H1 (cell line): ENCODE measurements around the gene SYMPK. TPM values are rescaled to one million over a fixed set of nuclear protein-coding genes. Genes with fewer than 3 reads are reported as not detected.

ENCODE experiments used
- CTCF ChIA-PET: fragments of 300-600 bp; sonication (Branson Sonifier 250); formaldehyde crosslinking; loops from one replicate; lab custom pipeline; 2021; ENCODE audit not compliant: partially characterized antibody; lab: Charles Lee
- POLR2A ChIA-PET: fragments of 300-600 bp; sonication (Branson Sonifier 250); formaldehyde crosslinking; loops from one replicate; lab custom pipeline; 2021; ENCODE audit warnings: inconsistent platforms; ENCODE audit not compliant: partially characterized antibody; lab: Charles Lee
- DNase-seq, 2 experiments: peaks; one replicate each; pipeline versions ENCODE4 v3.0.0 to v3.0.0-alpha.2; 2010 to 2022; ENCODE audit warnings: low spot score in 2 of 2, low read depth in 1 of 2, mixed read lengths in 1 of 2
- FAIRE-seq: peaks from 2 replicates; lab custom pipeline; 2011; peaks lifted over from hg19 to GRCh38; lab: Jason Lieb, UNC
- H2AFZ ChIP-seq: 2 replicates; pipeline ENCODE4 v1.8.1; 2012; ENCODE audit warnings: low read length, inconsistent platforms
- H2AK5ac ChIP-seq: 2 replicates; pipeline ENCODE4 v1.6.1; 2013; ENCODE audit warnings: low read depth, low read length
- H2BK120ac ChIP-seq: replicated peaks from 2 replicates; pipeline ENCODE3; 2013; ENCODE audit warnings: low read depth, low read length, inconsistent platforms
- H2BK12ac ChIP-seq: 2 replicates; pipeline ENCODE4 v1.6.1; 2013; ENCODE audit warnings: low read depth, low read length
- H2BK15ac ChIP-seq: 2 replicates; pipeline ENCODE4 v1.6.1; 2013; ENCODE audit warnings: low read length
- H2BK20ac ChIP-seq: 2 replicates; pipeline ENCODE4 v1.6.1; 2013; ENCODE audit warnings: low read length
- H2BK5ac ChIP-seq: 2 replicates; pipeline ENCODE4 v1.6.1; 2013; ENCODE audit warnings: low read depth, low read length
- H3K14ac ChIP-seq: 2 replicates; pipeline ENCODE4 v1.6.1; 2013; ENCODE audit warnings: inconsistent platforms; ENCODE audit not compliant: insufficient read length
- H3K18ac ChIP-seq: 2 replicates; pipeline ENCODE4 v1.6.1; 2013; ENCODE audit warnings: low read length; ENCODE audit errors: extremely low read depth
- H3K23ac ChIP-seq: 2 replicates; pipeline ENCODE4 v1.6.1; 2013; ENCODE audit warnings: inconsistent platforms; ENCODE audit not compliant: insufficient read length
- H3K23me2 ChIP-seq: 2 replicates; pipeline ENCODE4 v1.6.1; 2013; ENCODE audit warnings: low read depth, low read length
- H3K27ac ChIP-seq: 2 replicates; pipeline ENCODE4 v1.6.1; 2011; ENCODE audit warnings: low read depth, low read length, inconsistent platforms
- H3K27me3 ChIP-seq, 4 experiments: replicated peaks in 1 of 4; 1 replicate in 1 of 4; 2 replicates in 3 of 4; pipeline versions ENCODE4 v1.6.1 to v1.8.1; 2011 to 2013; ENCODE audit warnings: low read length in 3 of 4, mild to moderate bottlenecking in 3 of 4, inconsistent platforms in 2 of 4, mixed read lengths in 2 of 4, moderate library complexity in 1 of 4; ENCODE audit not compliant: control insufficient read depth in 3 of 4, insufficient read depth in 3 of 4; ENCODE audit errors: extremely low read depth in 1 of 4
- H3K36me3 ChIP-seq, 4 experiments: 2 replicates each; pipeline versions ENCODE4 v1.6.1 to v1.8.1; 2011 to 2013; ENCODE audit warnings: mild to moderate bottlenecking in 4 of 4, low read length in 3 of 4, moderate library complexity in 2 of 4, control low read depth in 1 of 4, inconsistent platforms in 1 of 4; ENCODE audit not compliant: insufficient read depth in 4 of 4, control insufficient read depth in 2 of 4
- H3K4ac ChIP-seq: replicated peaks from 2 replicates; pipeline ENCODE3; 2013; ENCODE audit warnings: low read length, low read depth, mixed read lengths, inconsistent platforms; ENCODE audit not compliant: insufficient read length
- H3K4me1 ChIP-seq, 4 experiments: replicated peaks in 1 of 4; 1 replicate in 1 of 4; 2 replicates in 3 of 4; pipeline versions ENCODE4 v1.6.1 to v1.8.1; 2011 to 2013; ENCODE audit warnings: low read length in 3 of 4, inconsistent platforms in 2 of 4, mixed read lengths in 1 of 4; ENCODE audit not compliant: insufficient read depth in 4 of 4, control insufficient read depth in 3 of 4
- H3K4me2 ChIP-seq, 2 experiments: 2 replicates each; pipeline versions ENCODE4 v1.6.1 to v1.8.1; 2011 to 2013; ENCODE audit warnings: low read depth in 2 of 2, low read length in 2 of 2, control low read depth in 1 of 2, inconsistent platforms in 1 of 2, mild to moderate bottlenecking in 1 of 2; ENCODE audit not compliant: insufficient read depth in 1 of 2
- H3K4me3 ChIP-seq, 4 experiments: fragments of 200-600, 300-600 bp in 1 of 4; sonication (generic), shearing (Covaris generic), sonication (Bioruptor Twin) in 1 of 4; 2 replicates each; pipeline versions ENCODE4 v1.5.1 to v1.8.1; 2011 to 2016; ENCODE audit warnings: low read length in 4 of 4, low read depth in 3 of 4, control low read depth in 2 of 4, inconsistent platforms in 2 of 4, mild to moderate bottlenecking in 2 of 4, mixed read lengths in 1 of 4, moderate library complexity in 1 of 4; ENCODE audit not compliant: insufficient read depth in 2 of 4; ENCODE audit errors: extremely low read depth in 1 of 4
- H3K56ac ChIP-seq: replicated peaks from 2 replicates; pipeline ENCODE3; 2013; ENCODE audit warnings: low read depth, mild to moderate bottlenecking, mixed read lengths, low read length, inconsistent platforms; ENCODE audit not compliant: insufficient read length
- H3K79me1 ChIP-seq: 2 replicates; pipeline ENCODE4 v1.6.1; 2013; ENCODE audit warnings: low read depth, low read length, control low read depth
- H3K79me2 ChIP-seq, 2 experiments: 2 replicates each; pipeline versions ENCODE4 v1.6.1 to v1.8.1; 2012 to 2013; ENCODE audit warnings: low read length in 2 of 2, mild to moderate bottlenecking in 2 of 2, inconsistent platforms in 1 of 2; ENCODE audit not compliant: insufficient read depth in 2 of 2, control insufficient read depth in 1 of 2
- H3K9ac ChIP-seq, 4 experiments: replicated peaks in 1 of 4; 1 replicate in 1 of 4; 2 replicates in 3 of 4; pipeline versions ENCODE4 v1.6.1 to v1.8.1; 2011 to 2013; ENCODE audit warnings: low read depth in 3 of 4, low read length in 3 of 4, control low read depth in 2 of 4, mild to moderate bottlenecking in 2 of 4, moderate library complexity in 2 of 4, inconsistent platforms in 1 of 4; ENCODE audit errors: extremely low read depth in 1 of 4
- H3K9me3 ChIP-seq, 2 experiments: 2 replicates each; pipeline versions ENCODE4 v1.6.1 to v1.8.1; 2012 to 2013; ENCODE audit warnings: mild to moderate bottlenecking in 2 of 2, moderate library complexity in 2 of 2, control low read depth in 1 of 2, inconsistent platforms in 1 of 2, low read depth in 1 of 2, low read length in 1 of 2, mixed read lengths in 1 of 2; ENCODE audit not compliant: insufficient read depth in 2 of 2
- H4K20me1 ChIP-seq, 2 experiments: replicated peaks in 1 of 2; 2 replicates each; pipeline versions ENCODE3 to v1.8.1; 2011 to 2013; ENCODE audit warnings: inconsistent platforms in 2 of 2, low read length in 2 of 2, mild to moderate bottlenecking in 1 of 2; ENCODE audit not compliant: insufficient read depth in 2 of 2, control insufficient read depth in 1 of 2
- H4K5ac ChIP-seq: 2 replicates; pipeline ENCODE4 v1.6.1; 2013; ENCODE audit warnings: low read length, low read depth, mixed read lengths, inconsistent platforms; ENCODE audit not compliant: insufficient read length
- H4K8ac ChIP-seq: 2 replicates; pipeline ENCODE4 v1.8.0; 2013; ENCODE audit warnings: mild to moderate bottlenecking, moderate library complexity, low read length, inconsistent platforms; ENCODE audit not compliant: insufficient read depth; ENCODE audit errors: extremely low read depth
- H4K91ac ChIP-seq: replicated peaks from 2 replicates; pipeline ENCODE3; 2013; ENCODE audit warnings: low read length, mixed read lengths, inconsistent platforms; ENCODE audit not compliant: insufficient read length
- HDAC2 ChIP-seq, 2 experiments: fragments of 300-600 bp in 1 of 2; sonication (generic) in 1 of 2; IDR thresholded peaks; 2 replicates each; pipeline ENCODE4 v1.6.1; 2011 to 2012; ENCODE audit warnings: low read depth in 2 of 2, low read length in 2 of 2, mild to moderate bottlenecking in 2 of 2, moderate library complexity in 2 of 2, borderline replicate concordance in 1 of 2, inconsistent platforms in 1 of 2
- SIN3A ChIP-seq, 2 experiments: IDR thresholded peaks in 1 of 2; conservative IDR thresholded peaks in 1 of 2; 2 replicates each; pipeline ENCODE4 v1.6.1; 2011 to 2012; ENCODE audit warnings: low read length in 2 of 2, improper control_type of control experiment in 1 of 2, low read depth in 1 of 2, mild to moderate bottlenecking in 1 of 2
- TBP ChIP-seq: IDR thresholded peaks from 2 replicates; pipeline ENCODE4 v1.6.1; 2011; ENCODE audit warnings: low read depth, low read length, improper control_type of control experiment
- TCF12 ChIP-seq: IDR thresholded peaks from 2 replicates; pipeline ENCODE4 v1.6.1; 2011; ENCODE audit warnings: low read depth, mild to moderate bottlenecking, low read length
- WGBS, 2 experiments: shearing (Covaris generic) in 1 of 2; methylation state at CpG; one replicate each; pipeline versions ENCODE4 v1.1.6 to v1.1.7; 2013 to 2015; ENCODE audit warnings: low lambda C conversion rate in 2 of 2, mixed read lengths in 2 of 2, inconsistent platforms in 1 of 2, low coverage in 1 of 2, missing lambda C conversion rate in 1 of 2; ENCODE audit not compliant: insufficient replicate concordance in 2 of 2, insufficient coverage in 1 of 2, insufficient read length in 1 of 2; ENCODE audit errors: extremely low coverage in 1 of 2, missing lambda C conversion rate in 1 of 2; 5-methylcytosine and 5-hydroxymethylcytosine counted together
- polyA plus RNA-seq, 7 experiments: library from polyadenylated mRNA; depleted of rRNA in 3 of 7; stranded (reverse) in 5 of 7; unstranded in 2 of 7; fragments of >200 nt in 5 of 7; fragments of 200-250 nt in 2 of 7; gene quantifications; 1 replicate in 5 of 7; 2 replicates in 1 of 7; 4 replicates in 1 of 7; pipeline versions ENCODE4 v1.2.1 to v1.2.3, GENCODE V29; 2011 to 2013; ENCODE audit warnings: missing spikeins in 2 of 7, mixed read lengths in 2 of 7
- total RNA-seq: library from RNA; stranded (reverse); fragmentation: NEBNext Ultra II Directional; extraction: Animal tissue kit (Norgen Biotek cat#: 25700); gene quantifications from 2 replicates; pipeline ENCODE4 v1.2.1, GENCODE V29; 2021
- TF ChIP-seq, protein P1 (sequence below): IDR thresholded peaks from 2 replicates; pipeline ENCODE4 v1.6.1; 2012; ENCODE audit warnings: inconsistent platforms

The SYMPK gene
- total and polyA plus RNA-seq, 2 of the 8 experiments (the other 6 are each of a cell fraction or from before 2014, with no cell fraction given), result 93.6 to 99.5 TPM

DNA sequence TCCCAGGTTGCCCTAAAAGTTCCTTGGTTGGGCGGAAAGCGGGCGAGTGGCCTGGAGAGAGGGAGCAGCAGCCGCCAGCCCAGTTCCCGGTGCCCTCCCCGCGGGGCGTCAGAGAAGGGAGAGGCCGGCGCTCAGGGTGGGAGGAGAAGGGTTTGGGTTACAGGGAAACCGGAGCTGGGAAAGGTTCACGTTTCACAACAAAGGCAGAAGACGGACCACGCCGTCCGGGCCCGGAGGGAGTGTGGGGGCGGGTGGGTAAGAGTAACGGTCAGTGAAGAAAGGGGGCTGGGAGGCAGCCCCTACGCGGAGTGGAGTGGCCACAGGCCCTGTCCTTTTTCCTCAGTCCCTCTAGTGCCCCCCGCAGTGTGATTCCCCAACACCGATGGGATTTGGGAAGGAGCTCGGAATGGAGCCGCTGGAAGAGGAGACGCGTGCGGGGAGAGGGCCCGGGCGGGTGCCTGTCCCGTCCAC, 95.5 kb downstream of the SYMPK start:
- Histone ChIP-seq H3K9me3 (no peaks in the 10 kb centered on the region), H3K4me3 (peak overlapping the region; percentile 57 to 89 (median 71)), H2BK5ac (no peak overlapping the region), H3K14ac (no peak overlapping the region), H3K23me2 (peaks cover 28% of the 10 kb centered on the region), H3K23ac (no peak overlapping the region), H4K91ac (no peak overlapping the region), H3K9ac (peak overlapping the region; percentile 21 to 78 (median 62); a peak in 6 of 7 replicates), H3K4ac (no peak overlapping the region), H3K79me1 (no peaks in the 10 kb centered on the region), H4K20me1 (peaks cover 0 to 3% of the 10 kb centered on the region in 2 experiments), H2BK20ac (no peak overlapping the region), H2AFZ (no peak overlapping the region), H3K56ac (no peak overlapping the region), H3K79me2 (no peaks in the 10 kb centered on the region), H3K4me1 (peaks cover 7 to 41% (median 31%) of the 10 kb centered on the region in 4 experiments), H2AK5ac (no peak overlapping the region), H3K27me3 (no peaks in the 10 kb centered on the region), H3K27ac (no peak overlapping the region), H3K4me2 (peak overlapping the region; percentile 61 to 94), H2BK120ac (no peak overlapping the region), H3K36me3 (peaks cover 0 to 2% (median 0%) of the 10 kb centered on the region in 4 experiments; a peak in 2 of 8 replicates), H4K5ac (peak overlapping the region; percentile 28), H2BK12ac (0 out of 2 replicates have a peak overlapping the region, but pooled peaks have one; percentile 19), H2BK15ac (no peak overlapping the region), H3K18ac (peak overlapping the region; percentile 87), H4K8ac (peak overlapping the region; percentile 0; the same call in 1 of the 2 replicates)
- ChIA-PET CTCF (interaction anchor here (0.6 to 6.7 kb wide), 12 partner anchors 9 to 1059 kb away, joined by 3 to 55 read pairs (median 3); partner anchors contain the start of genes FOXA3 and RSPH6A), POLR2A (interaction anchor here (0.5 to 16.2 kb wide), 21 partner anchors 7 to 240 kb away, joined by 3 to 284 read pairs (median 5); partner anchors contain the start of genes DMPK, DMWD, FBXO46 and MEIOSIN)
- no peak for DNase-seq
- 0 out of 4 replicates have a peak, but pooled peaks of 1 of the 2 experiments have one; percentile 38 for TF ChIP-seq HDAC2 (IDR thresholded peaks at IDR 0.05; ENCODE audit: borderline replicate concordance in 1 of 2, low read depth in 2 of 2, low read length in 2 of 2)
- TF ChIP-seq TBP, result peak; percentile 7; the same call in 1 of the 2 replicates
- TF ChIP-seq SIN3A (conservative IDR thresholded peaks at IDR 0.05 in 1 of 2, IDR thresholded peaks at IDR 0.05 in 1 of 2; ENCODE audit: low read depth in 1 of 2, low read length in 2 of 2), result peak in 1 of 2 experiments; percentile 42; a peak in 1 of 4 replicates
- TF ChIP-seq TCF12, result no peak
- TF ChIP-seq, protein P1, sequence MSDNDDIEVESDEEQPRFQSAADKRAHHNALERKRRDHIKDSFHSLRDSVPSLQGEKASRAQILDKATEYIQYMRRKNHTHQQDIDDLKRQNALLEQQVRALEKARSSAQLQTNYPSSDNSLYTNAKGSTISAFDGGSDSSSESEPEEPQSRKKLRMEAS, result peak; percentile 48; the same call in 1 of the 2 replicates
- 2% methylated on average over 17 of the region's 31 CpGs; no CpG with 5 or more reads in 1 of the 2 experiments for WGBS, 2 experiments
- FAIRE-seq, result no peak
